ENCODE data around the gene CDC25C. TPM values are rescaled to one million over a fixed set of nuclear protein-coding genes. Genes with fewer than 3 reads are reported as not detected.

The CDC25C gene
- total and polyA plus RNA-seq, 9 of the 15 experiments (the other 6 are each of a cell fraction or from before 2014, with no cell fraction given): 19.1 to 63.7 (median 31.9) TPM

DNA sequence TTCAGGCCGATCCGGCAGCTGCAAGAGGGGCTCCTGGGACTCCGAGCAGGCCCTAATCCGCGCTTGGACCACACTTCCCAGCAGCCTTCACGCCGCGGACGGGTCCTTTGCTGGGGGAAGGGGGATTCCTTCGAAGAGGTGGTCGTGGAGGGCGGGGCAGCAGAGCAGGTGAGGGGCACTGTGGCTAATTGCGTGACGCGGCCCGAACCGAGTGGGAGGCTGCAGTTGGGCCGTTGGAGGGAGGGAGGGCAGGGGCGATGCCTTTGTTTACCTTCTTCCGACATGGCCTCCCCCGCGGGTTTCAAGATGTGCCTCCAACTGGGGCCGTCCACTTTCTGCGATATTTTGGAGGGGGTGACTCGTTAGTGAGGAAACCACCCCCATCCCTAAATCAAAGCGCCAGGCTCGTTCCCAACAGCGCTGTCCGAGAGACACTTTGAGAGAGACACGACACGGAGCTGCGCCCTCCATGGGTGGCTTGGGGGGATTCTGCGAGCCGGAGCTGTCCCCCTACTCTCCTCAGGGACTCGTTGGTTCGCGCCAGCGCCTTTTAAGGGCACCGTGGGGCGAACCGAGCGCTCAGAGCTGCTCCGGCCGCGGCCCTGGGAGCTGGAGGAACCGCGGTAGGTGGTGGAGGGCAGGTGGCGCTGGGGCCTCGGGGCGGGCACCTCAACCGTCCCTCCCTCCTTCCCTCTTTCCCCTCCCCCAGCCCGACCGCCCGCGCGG is 6.2 kb upstream of the CDC25C start, which contains the start of gene FAM53C (continued):
- TF ChIP-seq YY1 (IDR thresholded peaks at IDR 0.05; ENCODE audit: borderline replicate concordance in 1 of 3, control insufficient read depth in 1 of 3, extremely low read depth in 1 of 3, insufficient read depth in 3 of 3, insufficient read length in 1 of 3, insufficient replicate concordance in 2 of 3, low read depth in 1 of 3, low read length in 2 of 3) (peak in 2 of 3 experiments; percentile 72 to 73), MAFG (tag; conservative IDR thresholded peaks at IDR 0.05) (no peak), NELFE (IDR thresholded peaks at IDR 0.05; ENCODE audit: insufficient read depth, insufficient read length) (peak; percentile 98), CCAR2 (IDR thresholded peaks at IDR 0.05; ENCODE audit: low read depth, low read length) (no peak), IRF2 (CRISPR knock-in tag; IDR thresholded peaks at IDR 0.05) (no peak), SNRNP70 (optimal IDR thresholded peaks at IDR 0.05; ENCODE audit: low read depth, low read length) (no peak), BHLHE40 (IDR thresholded peaks at IDR 0.05; ENCODE audit: low read length) (peak; percentile 85), L3MBTL2 (IDR thresholded peaks at IDR 0.05) (peak; percentile 58), FOXA1 (IDR thresholded peaks at IDR 0.05; ENCODE audit: borderline replicate concordance) (peak; percentile 55; the same call in 1 of the 2 replicates), TCFL5 (CRISPR knock-in tag; conservative IDR thresholded peaks at IDR 0.05) (no peak)
- TF ChIP-seq, protein P1, sequence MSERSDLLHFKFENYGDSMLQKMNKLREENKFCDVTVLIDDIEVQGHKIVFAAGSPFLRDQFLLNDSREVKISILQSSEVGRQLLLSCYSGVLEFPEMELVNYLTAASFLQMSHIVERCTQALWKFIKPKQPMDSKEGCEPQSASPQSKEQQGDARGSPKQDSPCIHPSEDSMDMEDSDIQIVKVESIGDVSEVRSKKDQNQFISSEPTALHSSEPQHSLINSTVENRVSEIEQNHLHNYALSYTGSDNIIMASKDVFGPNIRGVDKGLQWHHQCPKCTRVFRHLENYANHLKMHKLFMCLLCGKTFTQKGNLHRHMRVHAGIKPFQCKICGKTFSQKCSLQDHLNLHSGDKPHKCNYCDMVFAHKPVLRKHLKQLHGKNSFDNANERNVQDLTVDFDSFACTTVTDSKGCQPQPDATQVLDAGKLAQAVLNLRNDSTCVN (CRISPR knock-in tag; IDR thresholded peaks at IDR 0.05): peak; percentile 80; the same call in 1 of the 2 replicates

Data from K562 (cell line).